GM18867 (cell line): ENCODE data around the gene ZNF366.

Source experiments
- ATAC-seq: cut with Tn5 transposase; IDR thresholded peaks from one replicate; pipeline ENCODE4 v1.9.1; 2021; ENCODE audit warnings: mild to moderate bottlenecking, moderate library complexity; ENCODE audit not compliant: unreplicated experiment

Gene ZNF366

DNA sequence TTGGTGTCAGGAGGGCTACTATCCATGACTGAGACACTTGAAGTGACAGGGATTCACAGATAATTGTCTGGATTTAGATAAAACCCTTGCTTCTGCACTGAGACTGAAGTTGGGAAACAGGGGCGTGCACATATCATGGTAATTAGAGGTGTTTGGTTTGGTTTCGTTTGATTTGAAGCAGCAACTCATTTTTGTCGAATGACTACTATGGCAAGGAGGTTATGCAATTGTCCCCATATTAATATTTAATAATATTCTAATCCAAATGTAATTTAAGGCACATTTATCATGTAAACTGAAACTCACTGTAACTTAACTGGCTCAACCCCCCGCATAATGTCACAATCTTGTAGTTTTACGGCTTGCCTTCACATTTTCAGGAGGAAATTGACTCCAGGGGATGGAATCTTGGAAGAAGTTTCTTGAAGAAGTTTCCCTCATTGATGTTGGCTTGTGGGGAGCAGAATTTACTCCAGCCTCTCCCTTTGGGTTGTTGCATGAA is 12.5 kb downstream of the ZNF366 start:
- no peak for ATAC-seq

DNA sequence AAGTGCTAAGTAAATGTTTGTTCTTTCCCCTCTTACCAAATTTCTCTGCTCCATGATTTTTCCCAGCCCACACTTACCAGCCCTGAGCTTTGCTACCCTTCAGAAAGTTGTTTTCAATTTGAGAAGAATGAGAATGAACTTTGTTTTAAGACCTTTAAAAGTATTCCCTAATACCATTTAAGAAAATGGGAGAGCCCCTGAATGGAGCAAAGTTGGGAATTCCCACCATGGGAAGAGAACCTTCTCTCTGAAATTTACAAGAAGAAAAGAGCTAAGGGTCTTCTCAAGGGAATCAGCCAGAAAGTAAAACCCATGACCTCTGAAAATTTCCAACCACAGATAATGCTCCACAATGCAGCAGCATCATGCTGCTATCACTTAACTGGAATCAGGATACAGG is 17.7 kb downstream of the ZNF366 start:
- no peak for ATAC-seq

DNA sequence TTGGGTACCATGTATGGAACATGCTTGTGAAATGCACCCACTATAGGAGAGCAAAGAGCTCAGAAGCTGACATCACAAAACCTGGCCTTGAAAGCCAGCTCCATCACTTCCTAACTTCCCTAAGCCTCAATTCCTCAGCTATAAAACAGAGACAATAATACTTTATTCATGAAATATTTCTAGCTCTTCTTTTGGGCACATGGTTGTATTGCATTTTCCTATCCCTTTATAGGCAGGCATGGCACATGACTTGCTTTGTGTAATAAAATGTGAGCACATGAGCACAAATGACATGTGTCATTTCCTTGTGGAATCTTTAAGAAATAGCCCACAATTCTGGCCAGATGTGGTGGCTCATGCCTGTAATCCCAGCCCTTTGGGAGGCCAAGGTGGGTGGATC is 18.5 kb downstream of the ZNF366 start:
- no peak for ATAC-seq

DNA sequence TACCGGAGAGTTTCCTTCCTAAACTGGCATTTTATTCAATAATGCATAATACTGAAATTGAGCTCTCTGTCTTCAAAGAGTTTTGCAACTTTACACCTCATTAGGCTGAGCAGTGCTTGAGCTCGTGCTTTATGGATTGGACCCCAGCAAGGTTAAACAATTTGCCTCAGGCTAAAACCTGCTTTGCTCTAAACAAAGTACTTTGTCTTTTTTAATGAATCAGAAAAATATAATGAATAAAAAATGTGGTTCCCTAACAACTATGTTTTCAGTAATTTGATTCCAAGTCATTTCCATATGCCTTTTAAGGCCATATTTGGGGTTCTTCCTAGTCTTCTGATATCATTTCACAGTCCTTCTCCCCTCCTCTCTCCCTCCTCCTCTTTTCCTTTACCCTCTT is 20.0 kb downstream of the ZNF366 start:
- no peak for ATAC-seq

DNA sequence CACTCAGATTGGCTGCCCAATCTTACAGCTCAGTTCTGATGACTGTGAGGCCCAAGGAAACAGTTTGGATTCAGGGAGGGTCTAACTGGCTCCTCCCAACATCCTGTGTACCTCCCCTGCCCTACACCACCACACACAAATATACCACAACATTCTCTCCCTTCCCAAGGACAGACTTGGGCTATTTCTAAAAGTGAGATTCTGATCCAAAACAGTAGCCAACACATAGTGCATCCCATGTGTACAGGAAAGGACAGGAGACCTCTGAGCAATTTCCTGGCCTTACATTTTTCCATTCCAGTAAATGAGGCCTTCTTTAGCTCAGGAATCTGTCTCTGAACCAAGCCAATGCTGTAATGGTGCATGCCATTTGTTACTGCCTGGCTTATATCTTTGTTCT is 20.8 kb downstream of the ZNF366 start:
- ATAC-seq: no peak

DNA sequence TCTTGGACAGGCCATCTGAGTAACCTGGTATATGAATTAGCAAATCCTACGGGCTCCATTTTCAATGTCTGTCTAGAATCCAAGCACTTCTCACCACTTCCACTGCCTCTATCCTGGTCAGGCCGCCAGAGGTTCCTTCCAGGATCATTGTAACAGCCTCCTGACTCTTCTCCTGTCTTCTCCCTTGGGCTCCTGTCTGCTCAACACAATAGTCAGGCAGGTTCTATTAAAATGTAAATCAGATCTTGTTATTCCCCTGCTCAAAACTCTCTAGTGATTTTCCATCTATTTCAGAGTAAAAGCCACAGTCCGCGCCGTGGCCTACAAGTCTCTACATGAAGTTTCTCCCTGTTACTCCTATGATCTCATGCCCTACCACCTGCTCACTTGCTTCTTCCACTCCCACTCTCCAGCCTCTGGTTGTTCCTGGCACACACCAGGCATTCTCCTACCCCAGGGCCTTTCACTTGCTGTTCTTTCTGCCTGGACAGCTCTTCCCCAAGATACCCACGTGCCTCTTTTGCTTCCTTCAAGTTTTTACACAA is 21.7 kb downstream of the ZNF366 start:
- no peak for ATAC-seq

DNA sequence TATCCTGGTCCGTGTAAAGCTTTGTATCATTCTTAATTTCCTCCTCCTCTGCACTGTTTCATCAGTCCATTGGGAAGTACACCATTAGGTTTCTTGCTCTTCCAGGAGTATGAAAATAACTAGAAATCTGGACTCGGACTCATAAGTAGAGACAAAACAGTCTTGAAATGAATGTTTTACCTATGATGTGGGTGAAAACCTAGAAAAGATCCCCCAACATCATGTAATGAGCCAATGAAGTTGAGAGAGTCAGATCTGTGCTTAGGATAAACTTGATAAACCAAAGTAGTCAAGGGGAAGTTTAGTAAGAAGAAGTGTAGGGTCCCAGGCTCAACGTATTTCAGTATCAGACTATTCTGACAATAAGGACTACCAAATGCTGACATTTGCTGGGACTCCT is 25.2 kb downstream of the ZNF366 start:
- no peak for ATAC-seq

DNA sequence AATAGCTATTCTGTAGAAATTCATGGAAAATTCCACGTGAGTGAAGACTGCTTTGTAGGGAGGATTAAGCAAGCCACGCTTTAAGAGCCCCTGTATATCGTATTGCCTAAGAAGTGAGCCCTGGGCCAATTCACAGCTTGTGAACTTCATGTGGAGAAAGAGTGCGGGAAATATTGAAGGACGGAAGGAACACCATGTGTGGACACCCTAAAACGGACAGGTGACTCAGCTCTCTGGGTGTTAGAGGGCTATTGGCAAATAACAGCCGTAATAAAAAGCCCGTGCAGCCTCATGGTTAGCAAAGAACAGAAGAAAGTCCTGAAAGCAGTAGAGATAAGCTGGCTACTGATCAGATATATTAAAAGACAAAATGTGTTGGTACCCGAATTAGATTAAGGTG is 26.4 kb downstream of the ZNF366 start:
- ATAC-seq: no peak

DNA sequence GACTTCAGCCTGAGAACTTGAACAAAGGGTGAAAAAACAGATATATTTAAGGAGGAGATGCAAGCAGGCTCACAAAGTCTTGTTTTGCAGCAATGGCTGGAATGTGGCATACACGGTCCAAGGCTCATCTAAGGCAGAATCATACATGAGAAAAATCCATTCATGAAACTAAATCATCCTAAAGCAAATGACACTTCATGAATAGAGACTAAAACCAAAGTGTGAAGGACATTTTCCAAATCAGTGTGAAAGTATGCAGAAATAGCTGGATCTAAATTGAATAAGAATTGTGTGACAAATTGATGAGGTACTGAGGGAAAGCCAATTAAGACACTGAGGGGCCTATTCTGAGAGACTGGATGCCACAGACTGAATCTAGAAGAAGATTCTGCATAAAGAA is 27.3 kb downstream of the ZNF366 start:
- ATAC-seq: no peak

DNA sequence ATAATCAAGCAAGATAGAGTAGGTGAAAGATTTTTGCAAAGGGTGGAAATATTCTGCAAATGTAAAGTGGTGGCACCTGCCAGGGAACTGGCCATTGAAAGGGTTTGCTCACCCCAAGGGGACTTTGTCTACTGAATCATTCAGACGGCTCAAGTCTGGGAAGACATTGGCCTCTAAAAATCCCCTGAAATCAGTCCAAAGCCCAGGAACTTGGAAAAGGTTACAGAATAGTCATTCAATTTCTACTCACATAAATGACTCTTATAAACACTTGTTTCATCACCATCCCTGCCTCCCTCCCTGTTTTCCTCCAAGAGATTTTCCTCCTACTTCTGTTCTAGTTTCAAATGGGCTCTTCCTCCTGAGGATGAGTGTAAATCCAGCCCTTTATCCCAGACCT is 28.5 kb downstream of the ZNF366 start:
- ATAC-seq: no peak

DNA sequence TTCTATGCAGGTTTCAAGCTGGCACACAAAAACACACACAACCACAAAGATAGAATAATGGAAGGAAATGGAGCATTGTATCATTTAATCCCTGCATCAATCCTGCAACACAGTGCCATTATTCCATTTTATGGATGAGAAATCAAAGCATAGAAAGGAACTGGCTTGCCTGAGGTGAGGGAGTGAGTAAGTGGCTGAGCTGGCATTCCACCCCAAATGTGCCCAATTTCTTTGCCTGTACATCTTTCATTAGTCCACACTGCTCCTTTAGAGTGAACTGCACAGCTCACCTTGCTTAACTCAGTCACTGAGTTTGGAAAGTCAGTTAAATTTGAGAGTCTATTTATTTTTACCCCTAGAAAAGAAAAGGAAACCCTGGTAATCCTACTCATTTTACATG is 28.9 kb downstream of the ZNF366 start:
- ATAC-seq: no peak

DNA sequence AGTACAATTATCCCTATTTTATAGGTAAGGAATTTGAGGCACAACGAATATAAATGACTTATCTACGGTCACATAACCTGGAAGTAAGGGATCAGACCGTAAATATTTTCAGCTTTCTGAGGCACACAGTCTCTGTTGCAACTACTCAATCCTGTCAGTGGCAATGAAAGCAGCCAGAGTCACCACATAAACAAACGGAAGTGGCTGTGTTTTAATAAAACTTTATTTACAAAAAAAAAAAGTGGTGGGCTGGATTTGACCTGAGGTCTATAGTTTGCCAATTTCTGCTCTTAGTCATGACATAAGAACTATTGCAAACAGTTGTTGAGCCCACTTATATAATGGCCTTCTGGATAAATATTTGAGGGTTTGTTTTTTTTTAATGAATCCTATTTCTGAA is 29.6 kb downstream of the ZNF366 start:
- no peak for ATAC-seq

DNA sequence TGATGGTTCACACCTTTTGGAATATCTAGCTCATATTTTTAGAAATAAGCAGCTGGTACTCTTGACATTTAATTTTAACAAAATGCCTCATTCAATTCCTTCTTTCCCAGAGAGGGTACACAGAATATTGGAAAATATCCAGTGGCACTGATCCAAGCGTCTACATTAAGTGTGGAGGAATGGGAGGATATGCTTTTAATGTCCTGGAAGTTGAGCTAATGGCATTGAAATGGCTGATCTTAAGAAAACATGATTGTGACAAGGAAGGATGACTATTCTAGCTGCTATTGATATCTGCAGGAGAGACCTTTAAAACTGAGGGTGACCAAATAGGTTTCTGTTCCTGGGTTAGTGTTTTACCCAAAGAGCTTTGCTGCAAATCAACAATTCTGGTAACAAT is 30.0 kb downstream of the ZNF366 start:
- ATAC-seq: no peak

DNA sequence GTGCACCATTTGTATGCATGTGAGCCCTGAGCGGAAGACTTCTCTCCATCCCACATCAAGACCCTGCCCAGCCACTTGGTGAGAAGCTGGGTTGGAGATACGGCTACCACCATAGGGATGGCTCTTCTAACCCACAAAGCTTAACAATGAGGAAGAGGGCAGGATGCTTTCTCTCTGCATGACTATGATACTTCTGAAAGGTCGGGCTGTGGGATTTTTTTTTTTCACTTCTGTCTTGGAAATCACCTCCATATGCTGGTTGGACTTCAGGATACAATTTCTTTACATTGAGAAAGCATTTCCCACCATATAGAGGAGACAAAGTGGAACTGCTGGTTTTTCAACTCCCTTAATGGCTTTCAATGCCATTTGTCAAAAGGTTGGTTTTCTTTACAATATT is 30.5 kb downstream of the ZNF366 start:
- ATAC-seq: no peak

DNA sequence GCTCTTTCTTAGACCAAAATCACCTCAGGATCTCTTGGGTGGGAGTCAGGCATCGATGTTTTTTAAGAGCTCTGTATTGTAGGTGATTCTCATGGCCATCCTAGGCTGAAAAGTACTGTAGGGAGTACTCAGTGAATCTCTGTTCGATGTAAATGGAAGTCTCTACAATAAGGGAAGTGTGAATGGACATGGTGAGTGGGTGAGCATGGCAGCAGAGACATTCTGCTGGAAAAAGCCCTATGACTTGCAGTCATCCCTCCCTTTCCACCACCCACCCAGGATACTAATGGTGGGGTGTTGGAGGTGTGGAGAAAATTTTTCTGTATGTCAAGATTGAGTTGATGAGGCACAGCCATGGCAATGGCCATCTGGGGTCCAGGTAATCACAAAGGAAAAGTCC is 30.9 kb downstream of the ZNF366 start:
- ATAC-seq: no peak

DNA sequence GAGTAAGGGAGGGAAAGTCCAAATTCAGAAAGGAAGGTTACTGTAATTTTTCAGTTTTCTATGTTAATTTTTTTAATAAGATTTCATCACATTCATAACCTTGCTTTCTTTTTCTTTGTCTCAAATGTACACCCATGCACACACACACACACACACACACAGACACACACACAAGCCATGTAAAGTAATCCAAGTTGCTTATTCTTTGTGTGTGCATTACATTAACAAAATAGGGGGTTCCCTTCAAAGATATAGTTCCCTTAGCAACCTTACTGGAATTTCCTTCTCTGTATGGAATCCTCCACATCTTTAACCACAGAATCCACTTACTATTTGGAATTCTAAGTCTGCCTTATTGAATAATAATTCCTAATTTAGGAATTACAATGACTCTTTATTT is 32.7 kb downstream of the ZNF366 start:
- ATAC-seq: no peak

DNA sequence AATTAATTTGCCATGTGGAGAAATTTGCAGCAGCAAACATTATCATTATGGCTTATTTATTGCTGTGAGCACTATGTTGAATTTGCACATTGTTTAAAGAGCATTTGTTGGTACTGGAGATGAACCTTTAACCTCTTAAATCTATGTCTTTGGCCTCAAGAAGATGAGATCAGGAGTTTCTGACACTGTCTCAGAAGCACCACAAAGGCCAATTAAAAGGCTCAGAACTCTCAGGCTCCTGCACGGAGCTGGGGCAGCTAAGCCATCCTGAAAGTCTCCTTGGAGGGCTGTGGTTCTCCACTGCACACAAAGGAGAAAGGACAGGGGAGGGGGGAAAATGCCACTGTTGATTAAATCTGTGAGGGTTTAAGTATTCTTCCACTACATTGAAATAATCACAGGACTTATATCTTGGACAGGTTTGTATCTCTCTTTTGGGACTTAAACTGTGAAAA is 33.1 kb downstream of the ZNF366 start:
- ATAC-seq: no peak

DNA sequence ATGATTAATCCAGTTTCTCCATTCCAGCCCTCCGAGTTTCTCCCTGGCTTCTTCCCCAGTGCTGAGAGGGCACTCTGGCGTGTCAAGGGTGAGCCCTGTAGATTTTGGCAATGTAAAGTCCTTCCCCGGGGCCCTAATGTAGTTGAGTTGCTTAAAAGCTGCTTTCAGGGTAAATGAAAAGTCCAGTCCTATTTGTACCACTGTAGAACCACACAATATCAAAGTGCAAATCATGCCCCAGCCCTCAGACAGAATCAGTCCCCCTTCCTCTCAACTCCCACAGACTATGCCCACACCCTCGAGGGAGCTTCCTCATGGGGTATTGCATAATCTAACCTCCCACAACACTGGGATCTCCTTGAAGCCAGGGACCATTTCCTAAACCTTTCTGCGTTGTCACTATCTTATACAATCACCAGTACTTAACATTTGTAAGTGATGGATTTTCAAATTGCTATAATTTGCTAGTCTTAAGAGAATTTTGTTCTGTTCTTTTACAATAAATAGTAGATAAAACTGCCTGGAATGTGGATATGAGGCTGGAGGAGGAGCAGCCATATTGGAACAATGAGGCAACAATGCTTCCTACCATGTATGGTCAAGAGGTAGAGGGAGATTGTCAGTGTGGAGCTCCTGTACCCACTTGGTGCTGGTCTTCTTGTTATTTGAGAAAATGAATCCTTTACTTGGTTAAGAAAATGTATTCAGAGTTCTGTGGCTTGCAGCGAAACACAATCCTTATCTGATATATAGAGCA is 34.4 kb downstream of the ZNF366 start:
- ATAC-seq: no peak

DNA sequence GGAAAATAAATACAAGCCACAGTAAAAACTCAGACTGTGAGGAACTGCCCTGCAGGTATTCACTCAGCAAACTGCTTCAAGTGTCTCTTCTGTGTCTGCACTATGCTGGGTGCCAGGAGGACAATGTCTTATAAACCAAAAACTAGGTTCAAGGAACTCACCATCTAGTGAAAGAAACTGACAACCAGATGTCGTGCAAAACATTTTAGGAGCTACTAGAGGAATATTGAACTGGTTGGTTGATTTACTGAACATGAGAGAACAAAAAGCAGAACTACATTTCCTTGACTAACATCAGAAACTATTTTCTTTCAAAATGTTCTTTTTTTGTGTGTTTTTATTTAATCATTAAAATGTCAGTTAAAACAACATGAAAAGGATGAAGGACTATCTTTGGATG is 35.2 kb downstream of the ZNF366 start:
- no peak for ATAC-seq

DNA sequence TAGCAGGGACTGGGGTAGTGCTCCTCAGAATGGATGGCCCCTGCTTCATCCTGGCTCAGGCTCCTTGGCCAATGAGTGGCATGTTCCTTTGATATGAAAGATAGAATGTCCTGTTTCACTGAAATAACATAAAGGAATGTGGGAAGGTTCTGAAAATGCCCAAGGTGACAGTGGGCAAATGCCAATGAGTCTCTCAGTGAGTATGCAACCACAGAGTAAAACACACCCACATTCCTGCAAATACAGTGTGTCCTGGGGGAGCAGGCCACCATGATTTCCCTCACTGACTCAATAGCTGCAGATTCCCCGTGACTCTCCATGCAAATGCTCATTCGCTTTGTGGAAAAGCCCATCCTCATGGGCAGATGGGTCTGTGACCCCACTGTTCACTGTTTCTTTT is 36.4 kb downstream of the ZNF366 start:
- ATAC-seq: no peak

DNA sequence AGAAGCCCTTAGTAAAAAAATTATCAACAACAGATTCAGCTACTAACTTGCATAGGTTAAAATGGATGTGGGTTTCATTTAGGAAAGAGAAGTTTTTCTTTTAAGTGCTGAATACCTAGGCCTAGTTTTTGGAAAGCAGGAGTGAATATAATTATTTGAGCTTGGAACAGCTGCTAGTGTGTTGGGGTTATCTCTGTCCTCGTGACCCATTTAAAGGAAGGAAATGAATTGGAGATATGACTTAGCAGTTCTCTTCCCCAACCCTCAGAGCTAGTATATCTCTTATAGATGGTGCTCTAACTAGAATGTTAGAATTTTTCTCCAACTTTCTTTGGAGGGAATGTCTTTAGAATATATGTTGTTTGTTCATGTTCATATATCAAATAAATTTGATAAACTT is 38.6 kb downstream of the ZNF366 start:
- no peak for ATAC-seq

DNA sequence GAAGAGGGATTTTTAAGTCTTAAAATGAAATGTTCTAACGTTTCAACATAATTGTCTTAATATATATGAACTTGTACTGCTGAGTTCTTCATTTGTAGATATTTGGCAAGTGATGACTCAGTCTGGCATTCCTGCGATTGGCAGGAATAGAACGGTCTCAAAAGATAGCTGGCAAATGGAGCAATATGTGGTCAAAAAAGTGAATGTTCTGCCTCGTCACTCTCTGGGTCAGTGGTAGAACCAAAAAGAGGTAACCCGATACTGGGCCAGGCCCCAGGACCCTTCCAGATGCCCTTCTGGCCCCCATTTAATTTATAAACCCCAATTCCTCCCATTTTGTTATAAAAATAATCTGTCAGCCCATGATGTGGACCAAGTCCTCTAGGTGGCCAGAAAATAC is 39.2 kb downstream of the ZNF366 start:
- no peak for ATAC-seq

DNA sequence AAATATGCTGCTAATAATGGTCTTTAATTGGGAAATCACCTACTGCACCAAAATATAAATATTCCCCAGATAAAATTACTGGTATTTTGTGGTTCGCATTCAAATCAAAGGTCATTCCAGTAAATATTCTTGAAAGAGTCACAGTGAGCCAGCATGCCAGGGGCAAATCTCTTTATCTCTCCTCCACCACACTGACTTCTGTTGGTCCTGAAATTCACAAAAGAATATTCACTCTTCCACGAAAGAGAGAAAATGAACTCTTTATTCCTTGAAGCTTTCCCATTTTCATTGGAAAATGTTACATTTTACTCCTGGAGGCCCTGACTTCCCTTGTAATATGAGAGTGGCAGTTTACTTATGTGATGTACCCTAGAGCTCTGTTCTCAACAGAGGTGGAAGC is 39.7 kb downstream of the ZNF366 start:
- ATAC-seq: no peak
